Activated T-cell treated with anti-CD3 and anti-CD28 coated beads, Interleukin-2, amount 50 U/mL, for 72 hours (primary cell): ENCODE measurements around the gene ZFP3. TPM values are rescaled to one million over a fixed set of nuclear protein-coding genes. Genes with fewer than 3 reads are reported as not detected.
A peak's percentile ranks its signal among the peaks of the same experiment; 100 is the strongest.
"Not testable (repeated sequence)": the region's sequence is repeated elsewhere in the genome, so short reads cannot be mapped to it uniquely, and the experiment has no call there.

Experiments used
- ATAC-seq, 2 donors: fragments of 150-1000 bp; cut with Tn5 transposase; replicated peaks in 1 of 2; 2 replicates each; pipeline ENCODE4 v1.10.0; 2021; ENCODE audit warnings: moderate library complexity in 2 of 2, mild to moderate bottlenecking in 1 of 2
- DNase-seq, 2 donors: peaks; one replicate each; pipeline ENCODE4 v3.0.0; 2021 to 2022; ENCODE audit warnings: mixed read lengths in 1 of 2
- H3K27ac Mint-ChIP-seq: one replicate; pipeline ENCODE4 v1.8.0; 2022; ENCODE audit warnings: mild to moderate bottlenecking, moderate library complexity, mixed read lengths
- H3K27me3 Mint-ChIP-seq: one replicate; pipeline ENCODE4 v1.8.0; 2022; ENCODE audit warnings: low read depth, mixed read lengths
- H3K36me3 Mint-ChIP-seq, 2 donors: one replicate each; pipeline ENCODE4 v1.8.0; 2022; ENCODE audit warnings: mixed read lengths in 2 of 2, mild to moderate bottlenecking in 1 of 2; ENCODE audit not compliant: insufficient read depth in 2 of 2
- H3K4me1 Mint-ChIP-seq: one replicate; pipeline ENCODE4 v1.8.0; 2022; ENCODE audit warnings: low read depth, mixed read lengths
- H3K4me3 Mint-ChIP-seq, 2 donors: one replicate each; pipeline ENCODE4 v1.8.0; 2022; ENCODE audit warnings: mild to moderate bottlenecking in 2 of 2, mixed read lengths in 2 of 2, moderate library complexity in 2 of 2
- H3K9me3 Mint-ChIP-seq, 2 donors: one replicate each; pipeline ENCODE4 v1.8.0; 2022; ENCODE audit warnings: mixed read lengths in 2 of 2
- total RNA-seq, 2 donors: library from RNA; stranded (reverse); gene quantifications; one replicate each; pipeline ENCODE4 v1.2.3, GENCODE V29; 2022

The ZFP3 gene
- total RNA-seq = 1 to 10 TPM; 3.1 to 3.6 TPM

GRCh38 chr17:5078106-5079028 is at the start of gene ZFP3:
ZFP3 (plus strand) TSS chr17:5078467; CDS start chr17:5091505, 13,038 bp downstream.
- Mint-ChIP-seq H3K9me3 (no peaks in the 10 kb centered on the region), H3K27me3 (no peaks in the 10 kb centered on the region), H3K4me3 (peak within 1 kb of the TSS; percentile 71 to 92), H3K36me3 (peaks cover 8 to 18% of the 10 kb centered on the region in 2 donors), H3K27ac (peak within 1 kb of the TSS; percentile 38), H3K4me1 (peaks cover 34% of the 10 kb centered on the region)
- ATAC-seq (peak; percentile 94 to 98), DNase-seq (peak; percentile 89 to 91)

GRCh38 chr17:5030168-5030567 is 48.1 kb upstream of the ZFP3 start:
- H3K36me3 Mint-ChIP-seq = not testable (repeated sequence)
- H3K4me1 Mint-ChIP-seq = peaks cover 19% of the 10 kb centered on the region

GRCh38 chr17:5031365-5032082 is 46.7 kb upstream of the ZFP3 start:
- Mint-ChIP-seq H3K4me1 (peaks cover 19% of the 10 kb centered on the region), H3K9me3 (no peaks in the 10 kb centered on the region), H3K36me3 (no peaks in the 10 kb centered on the region), H3K27me3 (peaks cover 5% of the 10 kb centered on the region), H3K4me3 (peak overlapping the region; percentile 84 to 92), H3K27ac (peak overlapping the region; percentile 95)
- ATAC-seq (peak; percentile 89), DNase-seq (peak; percentile 85 to 86)

More at GRCh38 chr17:5030168-5030567, 48.1 kb upstream of the ZFP3 start:
- H3K9me3 Mint-ChIP-seq, DNase-seq, H3K27me3 Mint-ChIP-seq, H3K27ac Mint-ChIP-seq, ATAC-seq: not testable (repeated sequence)
- peak overlapping the region in 1 of 2 donors; percentile 92 for H3K4me3 Mint-ChIP-seq

GRCh38 chr17:5032865-5033264 is 45.4 kb upstream of the ZFP3 start:
- Mint-ChIP-seq H3K9me3 (no peaks in the 10 kb centered on the region), H3K4me3 (no peak overlapping the region), H3K4me1 (peaks cover 19% of the 10 kb centered on the region), H3K36me3 (no peaks in the 10 kb centered on the region), H3K27me3 (peaks cover 5% of the 10 kb centered on the region), H3K27ac (no peak overlapping the region)
- DNase-seq (no peak), ATAC-seq (no peak)

- ATAC-seq = no peak
- no peaks in the 10 kb centered on the region for H3K36me3 Mint-ChIP-seq
- peaks cover 5% of the 10 kb centered on the region for H3K27me3 Mint-ChIP-seq
- H3K4me1 Mint-ChIP-seq = peaks cover 19% of the 10 kb centered on the region
- no peak overlapping the region for H3K4me3 Mint-ChIP-seq
- H3K27ac Mint-ChIP-seq = no peak overlapping the region
- DNase-seq = no peak
- H3K9me3 Mint-ChIP-seq = no peaks in the 10 kb centered on the region
Observed at GRCh38 chr17:5033352-5034015, 44.8 kb upstream of the ZFP3 start.

- no peak for DNase-seq
- no peak overlapping the region for H3K4me3 Mint-ChIP-seq
- no peak overlapping the region for H3K27ac Mint-ChIP-seq
- H3K9me3 Mint-ChIP-seq = no peaks in the 10 kb centered on the region
- no peaks in the 10 kb centered on the region for H3K36me3 Mint-ChIP-seq
- H3K4me1 Mint-ChIP-seq = peaks cover 19% of the 10 kb centered on the region
- ATAC-seq = no peak
- H3K27me3 Mint-ChIP-seq = peaks cover 5% of the 10 kb centered on the region
Observed at GRCh38 chr17:5034063-5034462, 44.2 kb upstream of the ZFP3 start.

- H3K9me3 Mint-ChIP-seq = no peaks in the 10 kb centered on the region
- no peak for ATAC-seq
- H3K4me3 Mint-ChIP-seq = peak overlapping the region in 1 of 2 donors; percentile 20
- peaks cover 5% of the 10 kb centered on the region for H3K27me3 Mint-ChIP-seq
- no peaks in the 10 kb centered on the region for H3K36me3 Mint-ChIP-seq
- H3K27ac Mint-ChIP-seq = no peak overlapping the region
- H3K4me1 Mint-ChIP-seq = peaks cover 19% of the 10 kb centered on the region
- no peak for DNase-seq
Observed at GRCh38 chr17:5034651-5035050, 43.6 kb upstream of the ZFP3 start.

GRCh38 chr17:5035315-5035714 is 43.0 kb upstream of the ZFP3 start, which contains the start of gene SLC52A1:
SLC52A1 (minus strand) TSS chr17:5035426; CDS start chr17:5034606, 820 bp downstream.
- Mint-ChIP-seq H3K36me3 (no peaks in the 10 kb centered on the region), H3K9me3 (no peaks in the 10 kb centered on the region), H3K4me1 (peaks cover 18% of the 10 kb centered on the region), H3K27me3 (peaks cover 5% of the 10 kb centered on the region), H3K4me3 (peak within 1 kb of the TSS in 1 of 2 donors; percentile 20), H3K27ac (no peak within 1 kb of the TSS)
- ATAC-seq = no peak
- DNase-seq = no peak

GRCh38 chr17:5042157-5043022 is 35.9 kb upstream of the ZFP3 start:
- peak in 1 of 2 donors; percentile 39 for DNase-seq
- peaks cover 26% of the 10 kb centered on the region for H3K4me1 Mint-ChIP-seq

GRCh38 chr17:5043524-5043923 is 34.7 kb upstream of the ZFP3 start:
- Mint-ChIP-seq H3K9me3 (peaks cover 2 to 4% of the 10 kb centered on the region in 2 donors), H3K27me3 (no peaks in the 10 kb centered on the region), H3K4me1 (peaks cover 37% of the 10 kb centered on the region), H3K27ac (peak overlapping the region; percentile 68), H3K36me3 (peaks cover 2% of the 10 kb centered on the region in 2 donors), H3K4me3 (peak overlapping the region in 1 of 2 donors; percentile 83)
- ATAC-seq (no peak), DNase-seq (no peak)

More at GRCh38 chr17:5042157-5043022, 35.9 kb upstream of the ZFP3 start:
- Mint-ChIP-seq H3K36me3 (peaks cover 2% of the 10 kb centered on the region in 2 donors), H3K4me3 (peak overlapping the region; percentile 81 to 83), H3K9me3 (peaks cover 2 to 4% of the 10 kb centered on the region in 2 donors), H3K27me3 (no peaks in the 10 kb centered on the region), H3K27ac (peak overlapping the region; percentile 93)
- peak in 1 of 2 donors; percentile 69 for ATAC-seq

GRCh38 chr17:5044630-5045029 is 33.6 kb upstream of the ZFP3 start:
- no peak overlapping the region for H3K27ac Mint-ChIP-seq
- no peak for DNase-seq
- peaks cover 45% of the 10 kb centered on the region for H3K4me1 Mint-ChIP-seq
- no peaks in the 10 kb centered on the region for H3K27me3 Mint-ChIP-seq
- ATAC-seq = no peak
- H3K4me3 Mint-ChIP-seq = no peak overlapping the region
- H3K9me3 Mint-ChIP-seq = peaks cover 2 to 4% of the 10 kb centered on the region in 2 donors
- H3K36me3 Mint-ChIP-seq = peaks cover 2% of the 10 kb centered on the region in 2 donors

GRCh38 chr17:5045496-5045895 is 32.8 kb upstream of the ZFP3 start:
- no peak overlapping the region for H3K27ac Mint-ChIP-seq
- peaks cover 2% of the 10 kb centered on the region in 2 donors for H3K36me3 Mint-ChIP-seq
- H3K4me3 Mint-ChIP-seq = peak overlapping the region in 1 of 2 donors; percentile 54
- H3K4me1 Mint-ChIP-seq = peaks cover 47% of the 10 kb centered on the region
- peaks cover 2 to 4% of the 10 kb centered on the region in 2 donors for H3K9me3 Mint-ChIP-seq
- H3K27me3 Mint-ChIP-seq = no peaks in the 10 kb centered on the region
- DNase-seq = no peak
- no peak for ATAC-seq
